ENCODE data around the gene C7orf33.

DNA sequence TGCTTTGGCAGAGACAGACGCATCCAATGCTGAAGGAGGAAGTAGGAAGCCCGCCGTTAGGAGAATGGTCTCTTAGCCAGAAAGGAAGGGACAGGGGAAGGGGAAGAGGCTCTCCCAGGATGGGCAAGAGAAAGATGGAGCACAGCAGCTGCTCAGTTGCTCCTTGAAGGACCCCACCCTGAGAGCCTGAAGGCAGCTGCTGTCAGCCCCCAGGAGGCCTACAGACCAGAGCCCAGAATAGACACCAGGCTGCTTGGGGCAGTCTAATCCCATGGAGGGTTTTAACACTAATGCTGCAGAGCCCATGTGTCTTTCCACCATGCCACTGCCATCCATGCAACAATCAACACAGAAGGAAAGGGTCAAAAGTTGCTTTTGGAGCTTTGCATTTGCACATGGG, 3.5 kb upstream of the C7orf33 start:
- TF ChIP-seq, protein P1, sequence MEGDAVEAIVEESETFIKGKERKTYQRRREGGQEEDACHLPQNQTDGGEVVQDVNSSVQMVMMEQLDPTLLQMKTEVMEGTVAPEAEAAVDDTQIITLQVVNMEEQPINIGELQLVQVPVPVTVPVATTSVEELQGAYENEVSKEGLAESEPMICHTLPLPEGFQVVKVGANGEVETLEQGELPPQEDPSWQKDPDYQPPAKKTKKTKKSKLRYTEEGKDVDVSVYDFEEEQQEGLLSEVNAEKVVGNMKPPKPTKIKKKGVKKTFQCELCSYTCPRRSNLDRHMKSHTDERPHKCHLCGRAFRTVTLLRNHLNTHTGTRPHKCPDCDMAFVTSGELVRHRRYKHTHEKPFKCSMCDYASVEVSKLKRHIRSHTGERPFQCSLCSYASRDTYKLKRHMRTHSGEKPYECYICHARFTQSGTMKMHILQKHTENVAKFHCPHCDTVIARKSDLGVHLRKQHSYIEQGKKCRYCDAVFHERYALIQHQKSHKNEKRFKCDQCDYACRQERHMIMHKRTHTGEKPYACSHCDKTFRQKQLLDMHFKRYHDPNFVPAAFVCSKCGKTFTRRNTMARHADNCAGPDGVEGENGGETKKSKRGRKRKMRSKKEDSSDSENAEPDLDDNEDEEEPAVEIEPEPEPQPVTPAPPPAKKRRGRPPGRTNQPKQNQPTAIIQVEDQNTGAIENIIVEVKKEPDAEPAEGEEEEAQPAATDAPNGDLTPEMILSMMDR (IDR thresholded peaks at IDR 0.05; ENCODE audit: poor library complexity, severe bottlenecking), result no peak
- TF ChIP-seq, protein P2, sequence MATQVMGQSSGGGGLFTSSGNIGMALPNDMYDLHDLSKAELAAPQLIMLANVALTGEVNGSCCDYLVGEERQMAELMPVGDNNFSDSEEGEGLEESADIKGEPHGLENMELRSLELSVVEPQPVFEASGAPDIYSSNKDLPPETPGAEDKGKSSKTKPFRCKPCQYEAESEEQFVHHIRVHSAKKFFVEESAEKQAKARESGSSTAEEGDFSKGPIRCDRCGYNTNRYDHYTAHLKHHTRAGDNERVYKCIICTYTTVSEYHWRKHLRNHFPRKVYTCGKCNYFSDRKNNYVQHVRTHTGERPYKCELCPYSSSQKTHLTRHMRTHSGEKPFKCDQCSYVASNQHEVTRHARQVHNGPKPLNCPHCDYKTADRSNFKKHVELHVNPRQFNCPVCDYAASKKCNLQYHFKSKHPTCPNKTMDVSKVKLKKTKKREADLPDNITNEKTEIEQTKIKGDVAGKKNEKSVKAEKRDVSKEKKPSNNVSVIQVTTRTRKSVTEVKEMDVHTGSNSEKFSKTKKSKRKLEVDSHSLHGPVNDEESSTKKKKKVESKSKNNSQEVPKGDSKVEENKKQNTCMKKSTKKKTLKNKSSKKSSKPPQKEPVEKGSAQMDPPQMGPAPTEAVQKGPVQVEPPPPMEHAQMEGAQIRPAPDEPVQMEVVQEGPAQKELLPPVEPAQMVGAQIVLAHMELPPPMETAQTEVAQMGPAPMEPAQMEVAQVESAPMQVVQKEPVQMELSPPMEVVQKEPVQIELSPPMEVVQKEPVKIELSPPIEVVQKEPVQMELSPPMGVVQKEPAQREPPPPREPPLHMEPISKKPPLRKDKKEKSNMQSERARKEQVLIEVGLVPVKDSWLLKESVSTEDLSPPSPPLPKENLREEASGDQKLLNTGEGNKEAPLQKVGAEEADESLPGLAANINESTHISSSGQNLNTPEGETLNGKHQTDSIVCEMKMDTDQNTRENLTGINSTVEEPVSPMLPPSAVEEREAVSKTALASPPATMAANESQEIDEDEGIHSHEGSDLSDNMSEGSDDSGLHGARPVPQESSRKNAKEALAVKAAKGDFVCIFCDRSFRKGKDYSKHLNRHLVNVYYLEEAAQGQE (IDR thresholded peaks at IDR 0.05; ENCODE audit: borderline replicate concordance), result no peak
- no peak for TF ChIP-seq EP300 (conservative IDR thresholded peaks at IDR 0.05; ENCODE audit: poor library complexity, severe bottlenecking)
- TF ChIP-seq SMC3 (conservative IDR thresholded peaks at IDR 0.05; ENCODE audit: poor library complexity), result no peak
- TF ChIP-seq EZH2 (IDR thresholded peaks at IDR 0.05; ENCODE audit: borderline replicate concordance, insufficient read depth, low read length, poor library complexity, severe bottlenecking), result no peak
- TF ChIP-seq RAD21 (conservative IDR thresholded peaks at IDR 0.05), result no peak

Measured in neural cell (in vitro differentiated cells).